ENCODE results near the gene MOGAT2.

MOGAT2 gene

DNA sequence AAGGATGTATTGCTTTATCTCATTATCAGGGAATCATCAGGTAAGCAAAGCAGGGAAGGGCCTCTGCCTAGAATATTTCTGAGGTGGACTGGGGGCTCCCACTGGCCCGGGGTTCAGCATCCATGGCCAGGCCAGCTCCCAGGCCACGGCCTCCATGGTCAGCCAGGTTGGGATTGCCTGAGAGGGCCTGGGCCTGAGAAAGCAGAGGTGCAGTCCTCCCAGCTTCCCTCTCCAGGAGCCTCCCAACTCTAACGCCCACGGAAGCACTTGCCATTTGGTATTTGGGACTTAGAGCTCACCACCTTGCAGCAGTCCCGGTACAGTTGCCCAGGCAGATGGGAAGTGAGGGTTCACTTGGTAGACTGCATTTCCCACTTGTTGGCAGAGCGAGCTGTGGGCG lies 63.7 kb downstream of the MOGAT2 start:
- no peak for DNase-seq

DNA sequence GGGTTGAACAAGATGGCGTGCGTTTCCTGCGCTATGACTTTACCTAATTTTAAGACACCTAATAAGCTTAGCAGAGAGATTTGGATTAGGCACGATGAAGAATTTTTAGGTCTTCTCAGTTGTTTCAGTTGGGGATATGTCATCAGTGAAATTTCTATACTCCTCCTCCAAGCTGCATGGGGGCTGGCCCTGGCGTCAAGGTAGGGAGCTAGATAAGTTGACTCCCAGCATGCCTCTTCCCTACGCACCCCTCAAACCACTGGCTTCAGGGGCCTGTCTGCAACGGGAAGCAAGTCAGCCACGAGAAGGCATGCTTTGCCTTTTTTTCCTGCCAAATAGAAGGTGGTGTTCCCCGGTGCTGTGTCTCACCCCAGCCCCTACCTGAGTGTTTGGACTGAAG lies 64.2 kb downstream of the MOGAT2 start:
- peak; percentile 3 for DNase-seq

Data from NCI-H82 (cell line).